ENCODE results near the gene IL2. TPM values are rescaled to one million over a fixed set of nuclear protein-coding genes. Genes with fewer than 3 reads are reported as not detected.

IL2 gene
- total RNA-seq, 1 experiment from 2014 or later, result not detected

- Histone ChIP-seq H3K4me2 (ENCODE audit: low read length) (peak overlapping the region; percentile 1), H3K9me2 (replicated peaks; ENCODE audit: low read length) (no peaks in the 10 kb centered on the region), H2AFZ (ENCODE audit: low read length) (no peak overlapping the region), H3K4me3 (ENCODE audit: low read length) (no peak overlapping the region), H3K9me3 (ENCODE audit: low read length) (no peaks in the 10 kb centered on the region), H3K27me3 (ENCODE audit: low read length) (no peaks in the 10 kb centered on the region), H3K4me1 (ENCODE audit: insufficient read depth, low read length) (peaks cover 10% of the 10 kb centered on the region), H3K36me3 (ENCODE audit: low read depth, low read length) (no peaks in the 10 kb centered on the region), H3K9ac (ENCODE audit: low read length) (no peak overlapping the region), H4K20me1 (ENCODE audit: low read length) (no peaks in the 10 kb centered on the region), H3F3A (ENCODE audit: low read length, unreplicated experiment) (no peaks in the 10 kb centered on the region), H3K27ac (ENCODE audit: low read length) (no peak overlapping the region), H3K79me2 (ENCODE audit: low read length) (no peaks in the 10 kb centered on the region)
- ATAC-seq, result peak; percentile 74
- DNase-seq, result peak; percentile 66
- intact Hi-C loops (cut with micrococcal nuclease), result no loop called here
- ChIA-PET CTCF (no interaction called here), POLR2A (ENCODE audit: unreplicated experiment) (interaction anchor here (0.5 kb wide), 1 partner anchor 97 kb away, joined by 8 read pairs; no protein-coding TSS in a partner anchor)
- TF ChIP-seq EZH2phosphoT487 (IDR thresholded peaks at IDR 0.05; ENCODE audit: borderline replicate concordance, low read length) (no peak), EZH2 (IDR thresholded peaks at IDR 0.05; ENCODE audit: low read length, unreplicated experiment) (no peak)
- TF ChIP-seq, protein P1, sequence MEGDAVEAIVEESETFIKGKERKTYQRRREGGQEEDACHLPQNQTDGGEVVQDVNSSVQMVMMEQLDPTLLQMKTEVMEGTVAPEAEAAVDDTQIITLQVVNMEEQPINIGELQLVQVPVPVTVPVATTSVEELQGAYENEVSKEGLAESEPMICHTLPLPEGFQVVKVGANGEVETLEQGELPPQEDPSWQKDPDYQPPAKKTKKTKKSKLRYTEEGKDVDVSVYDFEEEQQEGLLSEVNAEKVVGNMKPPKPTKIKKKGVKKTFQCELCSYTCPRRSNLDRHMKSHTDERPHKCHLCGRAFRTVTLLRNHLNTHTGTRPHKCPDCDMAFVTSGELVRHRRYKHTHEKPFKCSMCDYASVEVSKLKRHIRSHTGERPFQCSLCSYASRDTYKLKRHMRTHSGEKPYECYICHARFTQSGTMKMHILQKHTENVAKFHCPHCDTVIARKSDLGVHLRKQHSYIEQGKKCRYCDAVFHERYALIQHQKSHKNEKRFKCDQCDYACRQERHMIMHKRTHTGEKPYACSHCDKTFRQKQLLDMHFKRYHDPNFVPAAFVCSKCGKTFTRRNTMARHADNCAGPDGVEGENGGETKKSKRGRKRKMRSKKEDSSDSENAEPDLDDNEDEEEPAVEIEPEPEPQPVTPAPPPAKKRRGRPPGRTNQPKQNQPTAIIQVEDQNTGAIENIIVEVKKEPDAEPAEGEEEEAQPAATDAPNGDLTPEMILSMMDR (conservative IDR thresholded peaks at IDR 0.05; ENCODE audit: low read depth, low read length), result no peak
- BruUV-seq (replicated peaks), result no TSS peak
Measured at GRCh38 chr4:122481766-122482405, 25.4 kb upstream of the IL2 start.

DNA sequence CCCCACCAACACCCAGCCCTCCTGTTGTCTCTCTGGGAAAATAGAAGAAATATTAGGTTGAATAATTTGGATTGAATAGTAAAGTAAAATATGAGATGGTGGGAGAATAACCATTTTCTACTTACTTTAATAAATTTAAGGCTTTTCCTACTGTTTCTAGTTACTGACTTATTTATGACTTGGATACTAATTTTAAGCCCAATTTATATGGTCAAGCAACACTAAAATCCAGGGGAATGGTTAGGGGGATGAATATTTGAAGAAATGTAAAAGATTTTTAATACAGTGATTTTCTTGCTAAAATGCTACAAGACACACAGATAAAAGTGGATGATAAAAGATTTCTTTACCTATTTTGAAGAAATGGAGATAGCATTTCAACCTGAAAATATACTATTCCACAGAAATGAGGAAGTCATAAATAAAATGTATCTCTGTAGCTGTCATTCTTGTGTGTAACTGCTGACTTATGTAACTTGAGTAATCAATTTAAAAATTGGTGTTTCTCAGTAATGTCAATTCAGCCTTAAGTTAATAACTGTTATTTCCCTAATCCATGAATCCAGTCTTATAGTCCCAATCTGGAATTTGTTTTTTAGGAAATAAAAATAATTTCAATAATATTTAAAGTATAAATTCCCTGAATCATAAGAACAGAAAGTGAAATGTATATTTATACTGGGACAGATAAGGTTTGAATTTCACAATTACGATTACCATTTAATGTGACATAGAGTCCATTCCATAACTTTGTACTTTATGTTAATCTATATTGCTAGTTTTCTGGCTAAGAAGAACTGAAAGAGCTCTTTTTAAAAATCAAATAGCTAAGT, 24.3 kb upstream of the IL2 start:
- H3K9me2 ChIP-seq (replicated peaks; ENCODE audit: low read length), result no peaks in the 10 kb centered on the region
- no peak overlapping the region for H3K4me2 ChIP-seq (ENCODE audit: low read length)
- DNase-seq (no peak), ATAC-seq (no peak)
- H3K36me3 ChIP-seq (ENCODE audit: low read depth, low read length), result no peaks in the 10 kb centered on the region
- peaks cover 10% of the 10 kb centered on the region for H3K4me1 ChIP-seq (ENCODE audit: insufficient read depth, low read length)
- no peak overlapping the region for H3K27ac ChIP-seq (ENCODE audit: low read length)
- BruUV-seq (replicated peaks), result no TSS peak
- H2AFZ ChIP-seq (ENCODE audit: low read length), result no peak overlapping the region
- ChIA-PET POLR2A (ENCODE audit: unreplicated experiment) (no interaction called here), CTCF (no interaction called here)
- H3F3A ChIP-seq (ENCODE audit: low read length, unreplicated experiment), result no peaks in the 10 kb centered on the region
- no peaks in the 10 kb centered on the region for H4K20me1 ChIP-seq (ENCODE audit: low read length)
- TF ChIP-seq EZH2phosphoT487 (IDR thresholded peaks at IDR 0.05; ENCODE audit: borderline replicate concordance, low read length), result no peak
- TF ChIP-seq, protein P1 (conservative IDR thresholded peaks at IDR 0.05; ENCODE audit: low read depth, low read length), result no peak
- no peak for TF ChIP-seq EZH2 (IDR thresholded peaks at IDR 0.05; ENCODE audit: low read length, unreplicated experiment)
- H3K4me3 ChIP-seq (ENCODE audit: low read length), result no peak overlapping the region
- no peak overlapping the region for H3K9ac ChIP-seq (ENCODE audit: low read length)
- H3K9me3 ChIP-seq (ENCODE audit: low read length), result no peaks in the 10 kb centered on the region
- no peaks in the 10 kb centered on the region for H3K79me2 ChIP-seq (ENCODE audit: low read length)
- no peaks in the 10 kb centered on the region for H3K27me3 ChIP-seq (ENCODE audit: low read length)
- intact Hi-C loops (cut with micrococcal nuclease), result no loop called here

Measured in PC-3 (cell line).